HepG2 (cell line): ENCODE results near the gene MIA2. TPM values are rescaled to one million over a fixed set of nuclear protein-coding genes. Genes with fewer than 3 reads are reported as not detected.

Experiments
- ATAC-seq: fragments of 200-7000 bp; cut with Tn5 transposase; 3 replicates; pipeline ENCODE4 v1.9.1; 2020; ENCODE audit warnings: mild to moderate bottlenecking, moderate library complexity
- BruUV-seq: library from RNA; stranded (reverse); fragments of 400-500 nt; replicated peaks from 2 replicates; lab custom pipeline; 2021; lab: Mats Ljungman, UMichigan
- CTCF ChIA-PET: fragments of 300-600 bp; formaldehyde crosslinking; extraction: SDS; loops from one replicate; lab custom pipeline; 2021; ENCODE audit warnings: low total read pairs, inconsistent platforms, low intra/inter-chr PET ratio; lab: Yijun Ruan, JAX
- POLR2A ChIA-PET: fragments of 350-600 bp; sonication (Branson Sonifier 250); formaldehyde crosslinking; loops from one replicate; lab custom pipeline; 2020; ENCODE audit warnings: antibody characterized with exemption, inconsistent platforms; lab: Yijun Ruan, JAX
- DNase-seq: peaks from one replicate; pipeline ENCODE4 v3.0.0-alpha.2; 2015; ENCODE audit warnings: low spot score
- FAIRE-seq: peaks from 3 replicates; lab custom pipeline; 2011; peaks lifted over from hg19 to GRCh38; lab: Jason Lieb, UNC
- H2AFZ ChIP-seq: one replicate; pipeline ENCODE4 v1.6.1; 2011; ENCODE audit warnings: low read length, inconsistent platforms
- H3K27ac ChIP-seq: fragments of 300-600 bp; 3 replicates; pipeline ENCODE4 v1.8.0; 2011; ENCODE audit warnings: mixed run types, mild to moderate bottlenecking, mixed read lengths, low read length, inconsistent platforms; ENCODE audit not compliant: insufficient read depth; ENCODE audit errors: extremely low read length
- H3K27me3 ChIP-seq, 2 experiments: fragments of 200-600 bp in 1 of 2; 2 replicates in 1 of 2; 3 replicates in 1 of 2; pipeline versions ENCODE4 v1.6.0 to v1.8.0; 2011; ENCODE audit warnings: low read length in 2 of 2, mild to moderate bottlenecking in 2 of 2, moderate library complexity in 2 of 2, inconsistent platforms in 1 of 2; ENCODE audit not compliant: insufficient read depth in 2 of 2, control insufficient read depth in 1 of 2
- H3K36me3 ChIP-seq, 2 experiments: fragments of 200-600 bp in 1 of 2; replicated peaks in 1 of 2; 2 replicates in 1 of 2; 3 replicates in 1 of 2; pipeline versions ENCODE4 v1.5.1 to v1.8.0; 2011; ENCODE audit warnings: low read length in 2 of 2, inconsistent platforms in 1 of 2; ENCODE audit not compliant: insufficient read depth in 2 of 2, control insufficient read depth in 1 of 2
- H3K4me1 ChIP-seq: 2 replicates; pipeline ENCODE4 v1.5.1; 2012; ENCODE audit warnings: low read length, inconsistent platforms; ENCODE audit not compliant: insufficient read depth
- H3K4me2 ChIP-seq: 2 replicates; pipeline ENCODE4 v1.6.0; 2011; ENCODE audit warnings: low read depth, low read length, inconsistent platforms
- H3K4me3 ChIP-seq, 3 experiments: fragments of 200-600 bp in 1 of 3; sonication (generic), shearing (Covaris generic) in 1 of 3; replicated peaks in 1 of 3; 2 replicates each; pipeline ENCODE4 v1.5.1; 2011 to 2016; ENCODE audit warnings: low read length in 3 of 3, inconsistent platforms in 2 of 3, low read depth in 2 of 3, mild to moderate bottlenecking in 2 of 3, control low read depth in 1 of 3, mixed read lengths in 1 of 3; ENCODE audit not compliant: insufficient read depth in 1 of 3
- H3K79me2 ChIP-seq: one replicate; pipeline ENCODE4 v1.6.1; 2011; ENCODE audit warnings: low read length, inconsistent platforms; ENCODE audit not compliant: insufficient read depth
- H3K9ac ChIP-seq: 2 replicates; pipeline ENCODE4 v1.6.0; 2011; ENCODE audit warnings: mild to moderate bottlenecking, low read depth, low read length, inconsistent platforms; ENCODE audit not compliant: insufficient read depth
- H3K9me3 ChIP-seq: 2 replicates; pipeline ENCODE4 v1.5.1; 2012; ENCODE audit warnings: mild to moderate bottlenecking, low read length
- H4K20me1 ChIP-seq: 2 replicates; pipeline ENCODE4 v1.6.0; 2011; ENCODE audit warnings: inconsistent platforms, mild to moderate bottlenecking, low read length, moderate library complexity; ENCODE audit not compliant: insufficient read depth
- ERF ChIP-seq: IDR thresholded peaks from 2 replicates; pipeline ENCODE4 v1.6.1; 2018; ENCODE audit warnings: missing biosample characterization, missing genetic modification reagents
- NFE2L2 ChIP-seq: fragments of 150-350 bp; IDR thresholded peaks from 2 replicates; pipeline ENCODE4 v1.6.1; 2014; ENCODE audit warnings: low read length
- PCBP1 ChIP-seq: fragments of 200-400 bp; formaldehyde crosslinking; IDR thresholded peaks from 2 replicates; pipeline ENCODE4 v1.6.1; 2017; ENCODE audit warnings: mild to moderate bottlenecking, low read depth, low read length, borderline replicate concordance
- ZNF232 ChIP-seq: sonication (generic); formaldehyde crosslinking; IDR thresholded peaks from 2 replicates; pipeline ENCODE4 v1.4.0; 2020; ENCODE audit warnings: missing genetic modification reagents, borderline replicate concordance
- WGBS: methylation state at CpG from one replicate; pipeline ENCODE4 v1.1.6; 2017; ENCODE audit warnings: low lambda C conversion rate; 5-methylcytosine and 5-hydroxymethylcytosine counted together
- in situ Hi-C: cut with HindIII; loops from 2 replicates; pipeline ENCODE4 v1.10.0; 2017; ENCODE audit warnings: low pct_unique_long_range_greater_than_20kb; ENCODE audit not compliant: extremely low pct_ligation_motif_present
- intact Hi-C: fragments of 100-400 bp; cut with micrococcal nuclease; formaldehyde crosslinking; loops from one replicate; pipeline ENCODE4 v1.10.0; 2022; ENCODE audit not compliant: unreplicated experiment
- polyA plus RNA-seq, 8 experiments: library from polyadenylated mRNA; depleted of rRNA in 3 of 8; stranded (reverse) in 7 of 8; unstranded in 1 of 8; fragments of >200 nt; fragmentation: Illumina TruSeq in 4 of 8; extraction: Trizol in 4 of 8; gene quantifications; 2 replicates each; pipeline versions ENCODE4 v1.2.1 to v1.2.3, GENCODE V29; 2011 to 2016; ENCODE audit warnings: low read depth in 4 of 8, missing spikeins in 1 of 8, mixed read lengths in 1 of 8; ENCODE audit not compliant: insufficient read depth in 1 of 8
- total RNA-seq, 5 experiments: library from RNA; depleted of rRNA; stranded (reverse); fragments of >200 nt; fragmentation: Illumina TruSeq; extraction: Trizol; gene quantifications; 2 replicates each; pipeline ENCODE4 v1.2.3, GENCODE V29; 2016; ENCODE audit warnings: low read depth in 1 of 5
- TF ChIP-seq, protein P1 (sequence below): sonication (generic); formaldehyde crosslinking; IDR thresholded peaks from 2 replicates; pipeline ENCODE4 v1.5.0; 2020; ENCODE audit warnings: mild to moderate bottlenecking, missing genetic modification reagents, borderline replicate concordance
- TF ChIP-seq, protein P2 (sequence below): sonication (generic); formaldehyde crosslinking; IDR thresholded peaks from 2 replicates; pipeline ENCODE4 v1.8.0; 2022; ENCODE audit warnings: missing genetic modification reagents, mild to moderate bottlenecking, inconsistent platforms, borderline replicate concordance

MIA2 gene
- total and polyA plus RNA-seq, 2 of the 13 experiments (the other 11 are each of a cell fraction or from before 2014, with no cell fraction given) = 134 to 158 TPM

DNA sequence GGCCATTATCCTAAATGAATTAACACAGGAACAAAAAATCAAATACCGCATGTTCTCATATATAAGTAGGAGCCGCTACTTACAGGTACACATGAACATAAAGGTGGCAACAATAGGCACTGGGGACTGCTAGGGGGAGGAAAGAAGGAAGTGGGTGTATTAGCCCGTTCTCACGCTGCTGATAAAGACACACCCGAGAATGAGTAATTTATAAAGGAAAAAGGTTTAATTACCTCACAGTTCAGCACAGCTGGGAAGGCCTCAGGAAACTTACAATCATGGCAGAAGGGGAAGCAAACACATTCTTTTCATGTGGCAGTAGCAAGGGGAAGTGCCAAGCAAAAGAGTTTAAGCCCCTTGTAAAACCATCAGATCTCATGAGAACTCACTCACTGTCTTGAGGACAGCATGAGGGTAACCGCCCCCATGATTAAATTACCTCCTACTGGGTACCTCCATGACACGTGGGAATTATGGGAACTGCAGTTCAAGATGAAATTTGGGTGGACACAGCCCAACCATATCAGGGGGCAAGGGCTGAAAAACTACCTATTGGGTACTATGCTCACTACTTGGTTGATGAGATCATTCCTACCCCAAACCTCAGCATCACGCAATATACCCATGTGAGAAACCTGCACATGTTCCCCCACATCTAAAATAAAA lies 16.4 kb upstream of the MIA2 start:
- FAIRE-seq = no peak
- H3K79me2 ChIP-seq = no peaks in the 10 kb centered on the region
- ATAC-seq = 0 out of 3 replicates have a peak, but pooled peaks have one; percentile 6
- in situ Hi-C loops = no loop called here
- TF ChIP-seq PCBP1 (no peak), ERF (CRISPR knock-in tag) (0 out of 2 replicates have a peak, but pooled peaks have one; percentile 13), ZNF232 (CRISPR knock-in tag) (no peak), NFE2L2 (no peak)
- no peak overlapping the region for H3K4me3 ChIP-seq
- H3K27ac ChIP-seq = no peak overlapping the region
- DNase-seq = no peak
- H3K4me2 ChIP-seq = no peak overlapping the region
- no peaks in the 10 kb centered on the region for H3K27me3 ChIP-seq
- BruUV-seq = no TSS peak
- intact Hi-C loops = no loop called here
- POLR2A ChIA-PET = interaction anchor here (1.0 to 1.7 kb wide), 2 partner anchors 12 to 47 kb away, joined by 5 to 6 read pairs; partner anchors contain the start of gene TRAPPC6B
- no peak overlapping the region for H2AFZ ChIP-seq
- no peaks in the 10 kb centered on the region for H3K9me3 ChIP-seq
- peaks cover 19% of the 10 kb centered on the region for H3K4me1 ChIP-seq
- no peaks in the 10 kb centered on the region for H3K36me3 ChIP-seq
- H3K9ac ChIP-seq = no peak overlapping the region
- 51% methylated on average over 8 of the region's 8 CpGs for WGBS
- H4K20me1 ChIP-seq = no peaks in the 10 kb centered on the region
- CTCF ChIA-PET = no interaction called here

DNA sequence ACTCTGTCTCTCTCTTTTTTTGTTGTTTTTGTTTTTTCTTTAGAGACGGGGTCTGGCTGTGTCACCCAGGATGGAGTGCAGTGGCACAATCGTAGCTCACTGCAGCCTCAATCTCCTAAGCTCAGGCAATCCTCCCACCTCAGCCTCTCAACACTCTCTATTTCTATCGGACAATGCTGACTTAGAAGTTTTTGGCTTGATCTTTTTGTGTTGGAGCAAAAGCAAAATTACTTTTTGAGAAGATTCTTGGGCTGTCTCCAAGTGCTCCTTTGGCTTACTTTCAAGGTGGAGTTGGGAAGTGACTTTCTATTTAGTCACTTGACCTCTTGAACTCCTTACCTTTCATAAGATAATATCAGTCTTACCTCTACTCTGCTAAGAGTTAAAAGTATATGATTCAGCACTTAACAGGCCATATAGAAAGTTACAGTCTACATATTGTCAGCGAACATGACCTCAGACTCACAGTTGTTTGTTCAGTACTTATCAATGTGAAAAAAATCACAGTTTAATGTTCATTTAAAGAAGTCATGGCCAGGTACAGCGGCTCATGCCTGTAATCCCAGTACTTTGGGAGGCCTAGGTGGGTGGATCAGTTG lies 15.4 kb upstream of the MIA2 start:
- Histone ChIP-seq H3K4me2 (peak overlapping the region; percentile 60), H4K20me1 (no peaks in the 10 kb centered on the region), H3K4me3 (peak overlapping the region in 1 of 3 experiments; percentile 1; a peak in 1 of 6 replicates), H3K9ac (no peak overlapping the region), H2AFZ (peak overlapping the region; percentile 10), H3K4me1 (peaks cover 19% of the 10 kb centered on the region), H3K36me3 (no peaks in the 10 kb centered on the region), H3K27me3 (no peaks in the 10 kb centered on the region), H3K27ac (no peak overlapping the region), H3K79me2 (no peaks in the 10 kb centered on the region), H3K9me3 (no peaks in the 10 kb centered on the region)
- intact Hi-C loops = no loop called here
- ChIA-PET CTCF (no interaction called here), POLR2A (interaction anchor here (1.0 to 1.7 kb wide), 2 partner anchors 11 to 48 kb away, joined by 5 to 6 read pairs; partner anchors contain the start of gene TRAPPC6B)
- ATAC-seq (peak; percentile 50), DNase-seq (peak; percentile 59), FAIRE-seq (no peak)
- in situ Hi-C loops = no loop called here
- whole genome bisulfite sequencing = 4% methylated on average over 5 of the region's 5 CpGs
- BruUV-seq = no TSS peak
- TF ChIP-seq, protein P1, sequence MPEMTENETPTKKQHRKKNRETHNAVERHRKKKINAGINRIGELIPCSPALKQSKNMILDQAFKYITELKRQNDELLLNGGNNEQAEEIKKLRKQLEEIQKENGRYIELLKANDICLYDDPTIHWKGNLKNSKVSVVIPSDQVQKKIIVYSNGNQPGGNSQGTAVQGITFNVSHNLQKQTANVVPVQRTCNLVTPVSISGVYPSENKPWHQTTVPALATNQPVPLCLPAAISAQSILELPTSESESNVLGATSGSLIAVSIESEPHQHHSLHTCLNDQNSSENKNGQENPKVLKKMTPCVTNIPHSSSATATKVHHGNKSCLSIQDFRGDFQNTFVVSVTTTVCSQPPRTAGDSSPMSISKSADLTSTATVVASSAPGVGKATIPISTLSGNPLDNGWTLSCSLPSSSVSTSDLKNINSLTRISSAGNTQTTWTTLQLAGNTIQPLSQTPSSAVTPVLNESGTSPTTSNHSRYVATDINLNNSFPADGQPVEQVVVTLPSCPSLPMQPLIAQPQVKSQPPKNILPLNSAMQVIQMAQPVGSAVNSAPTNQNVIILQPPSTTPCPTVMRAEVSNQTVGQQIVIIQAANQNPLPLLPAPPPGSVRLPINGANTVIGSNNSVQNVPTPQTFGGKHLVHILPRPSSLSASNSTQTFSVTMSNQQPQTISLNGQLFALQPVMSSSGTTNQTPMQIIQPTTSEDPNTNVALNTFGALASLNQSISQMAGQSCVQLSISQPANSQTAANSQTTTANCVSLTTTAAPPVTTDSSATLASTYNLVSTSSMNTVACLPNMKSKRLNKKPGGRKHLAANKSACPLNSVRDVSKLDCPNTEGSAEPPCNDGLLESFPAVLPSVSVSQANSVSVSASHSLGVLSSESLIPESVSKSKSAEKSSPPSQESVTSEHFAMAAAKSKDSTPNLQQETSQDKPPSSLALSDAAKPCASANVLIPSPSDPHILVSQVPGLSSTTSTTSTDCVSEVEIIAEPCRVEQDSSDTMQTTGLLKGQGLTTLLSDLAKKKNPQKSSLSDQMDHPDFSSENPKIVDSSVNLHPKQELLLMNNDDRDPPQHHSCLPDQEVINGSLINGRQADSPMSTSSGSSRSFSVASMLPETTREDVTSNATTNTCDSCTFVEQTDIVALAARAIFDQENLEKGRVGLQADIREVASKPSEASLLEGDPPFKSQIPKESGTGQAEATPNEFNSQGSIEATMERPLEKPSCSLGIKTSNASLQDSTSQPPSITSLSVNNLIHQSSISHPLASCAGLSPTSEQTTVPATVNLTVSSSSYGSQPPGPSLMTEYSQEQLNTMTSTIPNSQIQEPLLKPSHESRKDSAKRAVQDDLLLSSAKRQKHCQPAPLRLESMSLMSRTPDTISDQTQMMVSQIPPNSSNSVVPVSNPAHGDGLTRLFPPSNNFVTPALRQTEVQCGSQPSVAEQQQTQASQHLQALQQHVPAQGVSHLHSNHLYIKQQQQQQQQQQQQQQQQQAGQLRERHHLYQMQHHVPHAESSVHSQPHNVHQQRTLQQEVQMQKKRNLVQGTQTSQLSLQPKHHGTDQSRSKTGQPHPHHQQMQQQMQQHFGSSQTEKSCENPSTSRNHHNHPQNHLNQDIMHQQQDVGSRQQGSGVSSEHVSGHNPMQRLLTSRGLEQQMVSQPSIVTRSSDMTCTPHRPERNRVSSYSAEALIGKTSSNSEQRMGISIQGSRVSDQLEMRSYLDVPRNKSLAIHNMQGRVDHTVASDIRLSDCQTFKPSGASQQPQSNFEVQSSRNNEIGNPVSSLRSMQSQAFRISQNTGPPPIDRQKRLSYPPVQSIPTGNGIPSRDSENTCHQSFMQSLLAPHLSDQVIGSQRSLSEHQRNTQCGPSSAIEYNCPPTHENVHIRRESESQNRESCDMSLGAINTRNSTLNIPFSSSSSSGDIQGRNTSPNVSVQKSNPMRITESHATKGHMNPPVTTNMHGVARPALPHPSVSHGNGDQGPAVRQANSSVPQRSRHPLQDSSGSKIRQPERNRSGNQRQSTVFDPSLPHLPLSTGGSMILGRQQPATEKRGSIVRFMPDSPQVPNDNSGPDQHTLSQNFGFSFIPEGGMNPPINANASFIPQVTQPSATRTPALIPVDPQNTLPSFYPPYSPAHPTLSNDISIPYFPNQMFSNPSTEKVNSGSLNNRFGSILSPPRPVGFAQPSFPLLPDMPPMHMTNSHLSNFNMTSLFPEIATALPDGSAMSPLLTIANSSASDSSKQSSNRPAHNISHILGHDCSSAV (CRISPR knock-in tag) = no peak
- TF ChIP-seq, protein P2, sequence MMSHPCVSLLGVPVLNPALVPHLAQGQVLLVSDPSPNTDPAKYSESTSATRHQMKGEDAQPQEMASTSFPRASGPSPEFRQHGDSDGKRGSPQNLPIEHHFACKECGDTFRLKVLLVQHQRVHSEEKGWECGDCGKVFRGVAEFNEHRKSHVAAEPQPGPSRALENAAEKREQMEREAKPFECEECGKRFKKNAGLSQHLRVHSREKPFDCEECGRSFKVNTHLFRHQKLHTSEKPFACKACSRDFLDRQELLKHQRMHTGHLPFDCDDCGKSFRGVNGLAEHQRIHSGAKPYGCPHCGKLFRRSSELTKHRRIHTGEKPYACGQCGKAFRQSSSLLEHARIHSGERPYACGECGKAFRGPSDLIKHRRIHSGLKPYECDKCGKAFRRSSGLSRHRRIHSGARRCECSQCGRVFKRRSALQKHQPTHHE (CRISPR knock-in tag) = no peak
